HL-60/S4 treated with phorbol 12-myristate 13-acetate at 8.2 ng/mL for 4 days and 3 days (cell line): ENCODE measurements around the gene CLCA2.

Source experiments
- in situ Hi-C: fragments of 300-500 bp; cut with MboI; formaldehyde crosslinking; loops from 2 replicates; pipeline ENCODE4 v1.15.0; 2022; ENCODE audit warnings: low sequenced_read_pairs

CLCA2 gene

GRCh38 chr1:86423873-86424272, at the start of gene CLCA2:
TSS of gene CLCA2 (plus strand) at chr1:86424171. CDS start at chr1:86424248, 77 bp downstream.
- in situ Hi-C loops = no loop called here

DNA sequence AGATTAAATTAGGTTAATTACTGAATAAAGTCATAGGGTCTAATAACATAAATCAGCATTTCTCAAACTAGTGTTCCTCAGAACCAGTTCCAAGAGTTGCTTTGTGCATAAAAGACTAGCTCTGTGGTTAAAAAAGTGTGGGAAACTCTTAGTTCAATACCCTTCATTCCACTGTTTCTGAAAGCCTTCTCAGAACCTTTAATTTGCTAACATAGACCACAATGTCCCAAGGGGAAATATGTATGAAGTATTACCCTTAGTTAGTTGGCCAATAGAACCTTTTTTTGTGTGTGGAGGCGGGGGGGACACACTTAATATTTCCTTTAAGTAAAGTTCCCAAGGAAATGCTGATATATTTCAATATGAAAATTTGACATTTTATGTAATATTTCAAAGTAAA, 48.3 kb upstream of the CLCA2 start:
- in situ Hi-C loops = no loop called here

DNA sequence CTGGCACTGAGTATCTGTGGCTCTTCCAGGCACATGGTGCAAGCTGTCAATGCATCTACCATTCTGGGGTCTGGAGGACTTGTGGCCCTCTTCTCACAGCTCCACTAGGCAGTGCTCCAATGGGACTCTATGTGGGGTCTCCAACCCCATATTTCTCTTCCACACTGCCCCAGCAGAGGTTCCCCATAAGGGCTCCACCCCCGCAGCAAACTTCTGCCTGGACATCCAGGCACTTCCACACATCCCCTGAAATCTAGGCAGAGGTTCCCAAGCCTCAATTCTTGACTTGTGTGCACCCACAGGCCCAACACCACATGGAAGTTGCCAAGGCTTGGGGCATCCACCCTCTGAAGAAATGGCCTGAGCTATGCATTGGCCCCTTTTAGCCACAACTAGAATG, 46.6 kb upstream of the CLCA2 start:
- in situ Hi-C loops = no loop called here

DNA sequence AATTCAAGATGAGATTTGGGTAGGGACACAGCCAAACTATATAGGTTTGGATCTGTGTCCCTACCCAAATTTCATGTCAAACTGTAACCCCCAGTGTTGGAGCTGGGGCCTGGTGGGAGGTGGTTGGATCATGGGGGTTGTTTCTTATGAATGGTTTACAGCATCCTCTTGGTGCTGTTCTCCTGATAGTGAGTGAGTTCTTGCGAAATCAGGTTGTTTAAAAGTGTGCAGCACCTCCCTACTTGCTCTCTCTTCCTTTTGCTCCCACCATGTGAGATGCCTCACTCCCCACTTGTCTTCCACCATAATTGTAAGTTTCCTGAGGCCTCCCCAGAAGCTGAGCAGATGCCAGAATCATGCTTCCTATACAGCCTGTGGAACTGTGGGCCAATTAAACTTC, 45.2 kb upstream of the CLCA2 start:
- in situ Hi-C loops = no loop called here

- in situ Hi-C loops = no loop called here
Measured at GRCh38 chr1:86380257-86380861, 43.6 kb upstream of the CLCA2 start.

DNA sequence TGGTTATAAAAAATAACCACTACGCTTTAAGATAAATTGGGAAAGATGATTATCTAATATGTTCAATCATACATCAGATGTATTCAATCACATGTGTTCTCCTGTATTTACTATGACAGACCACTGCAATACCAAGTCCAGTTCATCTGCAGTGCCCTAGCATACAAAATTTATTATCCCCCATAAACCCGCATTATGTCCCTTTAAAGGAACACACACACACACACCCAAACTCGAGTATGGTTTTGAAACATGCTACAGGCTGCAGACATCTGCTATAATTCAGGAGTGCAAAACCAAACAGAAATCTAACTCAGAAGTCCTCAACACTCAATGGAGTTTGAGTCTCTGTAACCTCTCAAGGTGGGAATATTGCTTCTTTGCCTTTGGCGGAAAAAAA, 42.7 kb upstream of the CLCA2 start:
- in situ Hi-C loops = no loop called here

GRCh38 chr1:86382878-86383277, 41.1 kb upstream of the CLCA2 start:
- in situ Hi-C loops = no loop called here

- in situ Hi-C loops = no loop called here
Measured at GRCh38 chr1:86387916-86388627, 35.9 kb upstream of the CLCA2 start.

DNA sequence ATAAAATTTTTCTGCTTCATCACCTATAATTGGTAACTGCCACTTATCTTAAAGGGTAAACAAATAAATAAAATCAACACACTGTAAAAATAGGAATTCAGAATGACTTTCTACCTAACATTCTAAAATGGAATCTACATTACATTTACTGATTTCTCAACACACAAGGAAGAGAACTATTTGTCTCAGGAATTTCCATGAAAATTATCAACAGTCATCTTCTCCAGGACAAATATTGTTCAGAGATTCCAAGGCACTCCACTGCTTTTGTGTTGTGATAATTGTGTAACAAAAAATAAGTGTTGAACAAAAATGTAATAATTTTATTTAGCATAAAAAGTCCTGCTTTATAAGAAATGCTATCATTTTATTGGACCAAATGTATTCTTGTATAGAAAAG, 35.2 kb upstream of the CLCA2 start:
- in situ Hi-C loops = no loop called here

DNA sequence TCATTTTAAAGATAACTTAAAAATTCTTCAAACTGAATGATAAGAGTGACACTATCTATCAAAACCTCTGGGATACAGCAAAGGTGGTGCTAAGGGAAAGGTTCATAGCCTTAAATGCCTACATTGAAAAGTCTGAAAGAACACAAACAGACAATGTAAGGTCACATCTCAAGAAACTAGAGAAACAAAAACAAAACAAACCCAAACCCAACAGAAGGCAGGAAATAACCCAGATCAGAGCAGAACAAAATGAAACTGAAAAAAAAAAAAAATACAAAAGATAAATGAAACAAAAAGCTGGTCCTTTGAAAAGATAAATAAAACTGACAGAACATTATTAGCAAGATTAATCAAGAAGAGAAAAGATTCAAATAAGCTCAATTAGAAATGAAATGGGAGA, 34.7 kb upstream of the CLCA2 start:
- in situ Hi-C loops = no loop called here

- in situ Hi-C loops = no loop called here
Measured at GRCh38 chr1:86394416-86394815, 29.6 kb upstream of the CLCA2 start.

GRCh38 chr1:86395751-86396497, 28.0 kb upstream of the CLCA2 start, which contains the start of gene ODF2L:
TSS of gene ODF2L (minus strand) at chr1:86396323. CDS start at chr1:86387027, 9,296 bp downstream.
- in situ Hi-C loops = no loop called here

- in situ Hi-C loops = no loop called here
Measured at GRCh38 chr1:86396498-86396890, 27.5 kb upstream of the CLCA2 start.

DNA sequence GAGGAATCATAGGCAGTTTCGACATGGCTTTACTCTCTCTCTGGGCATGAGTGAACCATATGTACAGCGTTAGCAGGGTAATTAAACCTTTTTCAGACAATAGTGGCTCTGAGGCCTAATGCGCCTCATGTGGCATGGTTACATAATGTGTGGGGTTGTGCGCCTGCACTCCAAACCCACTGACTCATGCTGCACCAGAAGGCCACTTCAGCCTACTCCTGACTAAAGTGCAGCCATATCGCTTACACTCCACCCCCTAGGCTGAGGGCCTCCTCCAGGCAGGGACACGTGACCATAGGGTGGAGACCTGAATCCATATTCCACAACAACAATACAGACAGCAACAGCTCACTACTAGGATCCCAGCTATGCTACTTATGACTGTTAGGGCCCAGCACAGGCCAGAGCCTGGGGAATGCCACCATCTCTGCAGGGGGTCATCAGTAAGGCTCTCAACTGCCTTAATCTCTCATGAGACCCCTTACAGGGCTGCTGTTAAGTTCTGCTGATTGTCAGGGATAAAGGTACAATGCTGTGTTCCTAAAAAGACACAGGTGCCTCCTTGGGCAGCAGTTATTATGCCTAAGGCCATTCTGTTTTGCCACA, 14.5 kb upstream of the CLCA2 start:
- in situ Hi-C loops = no loop called here

- in situ Hi-C loops = no loop called here
Measured at GRCh38 chr1:86410879-86411278, 13.1 kb upstream of the CLCA2 start.

DNA sequence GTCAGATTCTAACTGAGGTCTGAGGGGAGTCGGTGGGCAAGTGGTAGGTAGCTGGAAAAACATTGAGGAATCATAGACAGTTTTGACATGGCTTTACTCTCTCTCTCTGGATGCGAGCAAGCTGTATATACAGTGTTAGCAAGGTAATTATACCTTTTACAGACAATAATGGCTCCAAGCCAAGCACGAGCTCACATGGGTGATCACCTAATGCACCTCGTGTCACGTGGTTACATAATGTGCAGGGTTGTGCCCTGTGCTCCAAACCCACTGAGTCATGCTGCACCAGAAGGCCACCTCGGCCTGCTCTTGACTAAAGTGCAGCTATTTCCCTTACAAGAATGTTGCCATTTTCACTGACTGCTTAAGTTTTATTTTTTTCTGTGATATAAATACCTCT, 7.6 kb upstream of the CLCA2 start:
- in situ Hi-C loops = no loop called here

DNA sequence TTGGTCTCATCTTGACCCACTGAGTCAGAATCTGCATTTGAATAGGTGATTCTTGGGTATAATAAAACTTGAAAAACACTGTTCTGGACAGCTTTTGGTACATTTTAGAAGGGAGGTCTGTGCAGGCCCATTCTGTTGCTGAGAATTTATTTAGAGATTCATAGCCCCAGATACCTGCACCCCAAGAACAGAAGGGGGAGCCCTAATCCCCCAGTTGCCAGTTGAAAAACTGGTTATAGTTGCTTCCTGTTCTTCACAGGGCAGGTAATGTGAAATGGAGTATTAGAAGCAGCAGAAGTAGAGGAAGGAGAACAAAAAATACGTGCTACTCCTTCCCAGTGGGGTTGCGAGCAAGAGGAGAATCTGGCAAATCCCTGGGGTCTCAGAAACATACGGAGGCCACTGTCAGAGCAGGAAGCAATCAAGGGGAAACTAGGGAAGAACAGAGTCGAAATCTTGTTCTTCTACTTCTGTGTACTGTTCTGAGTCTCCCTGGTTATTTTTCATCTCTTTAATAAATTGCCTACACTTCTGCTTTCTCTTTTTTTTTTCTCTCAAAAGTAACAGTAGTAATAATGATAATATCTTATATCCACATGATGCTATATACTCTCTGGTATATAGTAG, 4.6 kb upstream of the CLCA2 start:
- in situ Hi-C loops = no loop called here

- in situ Hi-C loops = no loop called here
Measured at GRCh38 chr1:86421601-86422280, 2.2 kb upstream of the CLCA2 start.

DNA sequence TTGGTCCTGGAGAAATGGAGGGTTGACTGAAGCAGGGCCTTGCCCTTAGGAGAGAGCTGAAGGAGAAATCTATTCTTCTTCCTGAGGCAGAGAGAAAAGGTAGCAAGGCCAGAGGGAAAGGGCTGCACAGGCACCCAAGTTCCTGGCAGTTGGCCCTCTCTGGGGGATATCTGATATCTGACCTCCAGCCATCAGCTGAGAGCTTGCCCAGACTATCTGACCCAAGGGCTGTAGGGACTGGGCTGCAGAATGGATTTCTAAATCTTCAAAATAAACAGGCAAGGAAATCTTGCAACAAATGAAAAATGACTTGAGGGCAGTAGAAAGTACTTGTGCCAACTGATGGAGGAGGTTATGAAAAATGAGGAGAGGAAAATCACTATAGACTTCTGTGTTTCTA, 498 bp upstream of the CLCA2 start:
- in situ Hi-C loops = no loop called here

- in situ Hi-C loops = no loop called here
Measured at GRCh38 chr1:86429122-86429725, 5.3 kb downstream of the CLCA2 start.
